H1 (cell line): ENCODE results near the gene ANKRD13B. TPM values are rescaled to one million over a fixed set of nuclear protein-coding genes. Genes with fewer than 3 reads are reported as not detected.

ENCODE experiments used
- ASH2L ChIP-seq: fragments of 200-600, 300-600 bp; sonication (generic); IDR thresholded peaks from one replicate; pipeline ENCODE4 v1.7.1; 2017; ENCODE audit warnings: low read length
- ATF3 ChIP-seq: IDR thresholded peaks from 2 replicates; pipeline ENCODE4 v1.6.1; 2011; ENCODE audit warnings: low read depth, mild to moderate bottlenecking, low read length; ENCODE audit not compliant: insufficient read depth
- CEBPB ChIP-seq: IDR thresholded peaks from 2 replicates; pipeline ENCODE4 v1.6.1; 2012; ENCODE audit warnings: low read depth, low read length
- CHD7 ChIP-seq: fragments of 300-600 bp; sonication (generic); IDR thresholded peaks from 2 replicates; pipeline ENCODE4 v1.7.1; 2012; ENCODE audit warnings: low read length, moderate library complexity, mild to moderate bottlenecking, inconsistent platforms; ENCODE audit not compliant: insufficient replicate concordance
- CTBP2 ChIP-seq: IDR thresholded peaks from 2 replicates; pipeline ENCODE4 v1.7.0; 2011; ENCODE audit warnings: borderline replicate concordance, mild to moderate bottlenecking, moderate library complexity, mixed read lengths, low read length; ENCODE audit not compliant: insufficient read depth, insufficient read length
- CTCF ChIP-seq, 3 experiments: IDR thresholded peaks; 1 replicate in 2 of 3; 2 replicates in 1 of 3; pipeline versions ENCODE4 v1.5.1 to v1.6.1; 2011; ENCODE audit warnings: low read length in 3 of 3, mild to moderate bottlenecking in 3 of 3, inconsistent platforms in 2 of 3, low read depth in 1 of 3, moderate library complexity in 1 of 3; ENCODE audit not compliant: insufficient read depth in 1 of 3; ENCODE audit errors: control extremely low read depth in 1 of 3
- polyA plus RNA-seq, 7 experiments: library from polyadenylated mRNA; depleted of rRNA in 3 of 7; stranded (reverse) in 5 of 7; unstranded in 2 of 7; fragments of >200 nt in 5 of 7; fragments of 200-250 nt in 2 of 7; gene quantifications; 1 replicate in 5 of 7; 2 replicates in 1 of 7; 4 replicates in 1 of 7; pipeline versions ENCODE4 v1.2.1 to v1.2.3, GENCODE V29; 2011 to 2013; ENCODE audit warnings: missing spikeins in 2 of 7, mixed read lengths in 2 of 7
- total RNA-seq: library from RNA; stranded (reverse); fragmentation: NEBNext Ultra II Directional; extraction: Animal tissue kit (Norgen Biotek cat#: 25700); gene quantifications from 2 replicates; pipeline ENCODE4 v1.2.1, GENCODE V29; 2021

The ANKRD13B gene
- total and polyA plus RNA-seq, 2 of the 8 experiments (the other 6 are each of a cell fraction or from before 2014, with no cell fraction given): 16.4 to 48.5 TPM

- no peak for TF ChIP-seq CHD7
- no peak for TF ChIP-seq CTBP2
- TF ChIP-seq CTCF (IDR thresholded peaks at IDR 0.05; ENCODE audit: control extremely low read depth in 1 of 3, insufficient read depth in 1 of 3, low read depth in 1 of 3, low read length in 3 of 3): peak in 1 of 3 experiments; percentile 25; a peak in 2 of 4 replicates
- TF ChIP-seq ASH2L: no peak
- no peak for TF ChIP-seq CEBPB
- TF ChIP-seq ATF3: no peak
These were observed 19.7 kb downstream of the ANKRD13B start (continued) for GRCh38 chr17:29612404-29613280.
